Endodermal cell (in vitro differentiated cells): ENCODE measurements around the gene GRIK4. TPM values are rescaled to one million over a fixed set of nuclear protein-coding genes. Genes with fewer than 3 reads are reported as not detected.

ENCODE experiments used
- DNase-seq: peaks from one replicate; pipeline ENCODE4 v3.0.0-alpha.2; 2017
- H3K27ac ChIP-seq: 2 replicates; pipeline ENCODE4 v1.5.1; 2013; ENCODE audit warnings: mild to moderate bottlenecking, low read depth, low read length, moderate library complexity
- H3K27me3 ChIP-seq: 2 replicates; pipeline ENCODE4 v1.6.1; 2013; ENCODE audit warnings: mild to moderate bottlenecking, low read length, moderate library complexity; ENCODE audit not compliant: insufficient read depth, control insufficient read depth, poor library complexity, severe bottlenecking
- H3K36me3 ChIP-seq: 2 replicates; pipeline ENCODE4 v1.7.0; 2013; ENCODE audit warnings: mild to moderate bottlenecking, low read length, moderate library complexity; ENCODE audit not compliant: control insufficient read depth, insufficient read depth
- H3K4me1 ChIP-seq: one replicate; pipeline ENCODE4 v1.7.0; 2013; ENCODE audit warnings: low read length; ENCODE audit not compliant: control insufficient read depth, insufficient read depth
- H3K4me3 ChIP-seq: 2 replicates; pipeline ENCODE4 v1.5.1; 2013; ENCODE audit warnings: mild to moderate bottlenecking, low read length, moderate library complexity
- H3K9ac ChIP-seq: 2 replicates; pipeline ENCODE4 v1.6.1; 2013; ENCODE audit warnings: mild to moderate bottlenecking, low read length, moderate library complexity; ENCODE audit not compliant: poor library complexity, severe bottlenecking; ENCODE audit errors: extremely low read depth
- H3K9me3 ChIP-seq: 2 replicates; pipeline ENCODE4 v1.6.1; 2013; ENCODE audit warnings: mild to moderate bottlenecking, low read length, moderate library complexity; ENCODE audit not compliant: control insufficient read depth
- H3K27ac Mint-ChIP-seq: 2 replicates; pipeline ENCODE4 v1.8.0; 2020; ENCODE audit warnings: mixed read lengths
- H3K27me3 Mint-ChIP-seq: 2 replicates; pipeline ENCODE4 v1.8.0; 2021; ENCODE audit warnings: mild to moderate bottlenecking, mixed read lengths; ENCODE audit not compliant: insufficient read depth
- H3K36me3 Mint-ChIP-seq: 2 replicates; pipeline ENCODE4 v1.8.0; 2020; ENCODE audit warnings: low read depth, mixed read lengths
- H3K4me1 Mint-ChIP-seq: 2 replicates; pipeline ENCODE4 v1.8.0; 2020; ENCODE audit warnings: mixed read lengths
- H3K4me3 Mint-ChIP-seq: 2 replicates; pipeline ENCODE4 v1.8.0; 2020; ENCODE audit warnings: mild to moderate bottlenecking, moderate library complexity, mixed read lengths
- H3K9me3 Mint-ChIP-seq: 2 replicates; pipeline ENCODE4 v1.8.0; 2020; ENCODE audit warnings: mild to moderate bottlenecking, mixed read lengths
- WGBS, 2 experiments: methylation state at CpG; one replicate each; pipeline versions ENCODE4 v1.1.5 to v1.1.7; 2013; ENCODE audit warnings: missing lambda C conversion rate in 2 of 2, mixed read lengths in 1 of 2; ENCODE audit not compliant: insufficient coverage in 1 of 2, insufficient read length in 1 of 2; 5-methylcytosine and 5-hydroxymethylcytosine counted together
- total RNA-seq, 2 donors: library from RNA; stranded (reverse); fragmentation: NEBNext Ultra II Directional in 1 of 2; extraction: Animal tissue kit (Norgen Biotek cat#: 25700) in 1 of 2; gene quantifications; 2 replicates in 1 of 2; 3 replicates in 1 of 2; pipeline ENCODE4 v1.2.1, GENCODE V29; 2021
- TF ChIP-seq, protein P1 (sequence below): fragments of 200-600 bp; sonication (generic); conservative IDR thresholded peaks from 2 replicates; pipeline ENCODE4 v1.5.0; 2021; ENCODE audit warnings: antibody characterized with exemption, mild to moderate bottlenecking

GRIK4 gene
- total RNA-seq, 2 donors from 2014 or later, result 1.7 to 3.5 TPM

DNA sequence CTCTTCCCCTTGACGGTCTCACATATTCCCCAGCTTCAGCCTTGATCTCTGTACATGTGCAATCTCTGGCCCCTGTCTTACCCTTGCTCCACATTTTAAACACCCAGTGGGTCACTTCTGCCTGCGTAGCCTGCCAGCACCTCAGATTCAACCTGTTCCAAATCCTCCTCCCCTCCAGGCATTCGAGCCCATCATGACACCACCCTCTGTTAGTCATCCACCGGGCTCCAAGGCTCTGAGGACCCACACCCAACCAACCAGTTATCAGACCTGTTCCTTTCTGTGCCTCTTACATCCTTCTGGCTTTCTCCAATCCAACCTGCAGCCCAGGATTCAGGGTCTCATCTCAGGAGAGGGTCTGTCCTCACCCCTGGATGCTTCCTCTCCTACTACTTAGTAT, 392.6 kb downstream of the GRIK4 start:
- DNase-seq, result no peak
- H3K36me3 ChIP-seq, result no peaks in the 10 kb centered on the region
- no peak overlapping the region for H3K9ac ChIP-seq
- H3K27me3 Mint-ChIP-seq, result peaks cover 9% of the 10 kb centered on the region
- no peaks in the 10 kb centered on the region for H3K36me3 Mint-ChIP-seq
- H3K9me3 ChIP-seq, result no peaks in the 10 kb centered on the region
- no peak overlapping the region for H3K4me3 Mint-ChIP-seq
- H3K9me3 Mint-ChIP-seq, result no peaks in the 10 kb centered on the region
- TF ChIP-seq, protein P1, sequence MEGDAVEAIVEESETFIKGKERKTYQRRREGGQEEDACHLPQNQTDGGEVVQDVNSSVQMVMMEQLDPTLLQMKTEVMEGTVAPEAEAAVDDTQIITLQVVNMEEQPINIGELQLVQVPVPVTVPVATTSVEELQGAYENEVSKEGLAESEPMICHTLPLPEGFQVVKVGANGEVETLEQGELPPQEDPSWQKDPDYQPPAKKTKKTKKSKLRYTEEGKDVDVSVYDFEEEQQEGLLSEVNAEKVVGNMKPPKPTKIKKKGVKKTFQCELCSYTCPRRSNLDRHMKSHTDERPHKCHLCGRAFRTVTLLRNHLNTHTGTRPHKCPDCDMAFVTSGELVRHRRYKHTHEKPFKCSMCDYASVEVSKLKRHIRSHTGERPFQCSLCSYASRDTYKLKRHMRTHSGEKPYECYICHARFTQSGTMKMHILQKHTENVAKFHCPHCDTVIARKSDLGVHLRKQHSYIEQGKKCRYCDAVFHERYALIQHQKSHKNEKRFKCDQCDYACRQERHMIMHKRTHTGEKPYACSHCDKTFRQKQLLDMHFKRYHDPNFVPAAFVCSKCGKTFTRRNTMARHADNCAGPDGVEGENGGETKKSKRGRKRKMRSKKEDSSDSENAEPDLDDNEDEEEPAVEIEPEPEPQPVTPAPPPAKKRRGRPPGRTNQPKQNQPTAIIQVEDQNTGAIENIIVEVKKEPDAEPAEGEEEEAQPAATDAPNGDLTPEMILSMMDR, result no peak
- H3K4me1 ChIP-seq, result peaks cover 11% of the 10 kb centered on the region
- H3K4me3 ChIP-seq, result no peak overlapping the region
- no peak overlapping the region for H3K27ac Mint-ChIP-seq
- WGBS, 2 experiments, result 79 to 87% methylated on average over 3 to 4 of the region's 4 CpGs
- no peak overlapping the region for H3K27ac ChIP-seq
- peaks cover 16% of the 10 kb centered on the region for H3K27me3 ChIP-seq
- peaks cover 20% of the 10 kb centered on the region for H3K4me1 Mint-ChIP-seq

DNA sequence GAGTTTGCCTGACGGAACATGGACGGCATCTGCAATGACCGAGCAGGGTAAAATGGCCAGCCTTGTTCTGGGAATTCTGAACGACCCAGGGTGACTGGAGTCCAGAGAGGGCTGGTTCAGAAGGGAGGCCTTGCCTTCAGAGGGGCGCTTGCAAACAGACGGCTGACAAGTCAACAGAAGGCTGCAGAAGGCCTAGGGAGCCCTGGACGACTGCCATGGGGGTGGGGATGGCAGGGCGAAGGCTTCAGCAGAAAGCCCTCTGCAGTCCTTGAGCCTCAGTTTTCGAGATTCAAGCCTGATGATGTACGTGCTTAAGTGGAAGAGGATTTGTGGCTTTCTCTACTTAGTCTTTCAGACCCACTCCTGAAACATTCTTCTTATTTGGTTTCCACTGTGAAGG, 395.2 kb downstream of the GRIK4 start:
- TF ChIP-seq, protein P1, result no peak
- H3K9me3 ChIP-seq, result no peaks in the 10 kb centered on the region
- H3K4me1 Mint-ChIP-seq, result no peaks in the 10 kb centered on the region
- no peak overlapping the region for H3K27ac Mint-ChIP-seq
- H3K9me3 Mint-ChIP-seq, result no peaks in the 10 kb centered on the region
- no peak overlapping the region for H3K9ac ChIP-seq
- no peak overlapping the region for H3K27ac ChIP-seq
- WGBS, 2 experiments, result 94% methylated on average over 9 to 10 of the region's 10 CpGs
- H3K4me3 ChIP-seq, result no peak overlapping the region
- no peaks in the 10 kb centered on the region for H3K36me3 ChIP-seq
- H3K27me3 ChIP-seq, result peaks cover 16% of the 10 kb centered on the region
- no peak overlapping the region for H3K4me3 Mint-ChIP-seq
- peaks cover 3% of the 10 kb centered on the region for H3K4me1 ChIP-seq
- no peak for DNase-seq
- peaks cover 6% of the 10 kb centered on the region for H3K27me3 Mint-ChIP-seq
- no peaks in the 10 kb centered on the region for H3K36me3 Mint-ChIP-seq

DNA sequence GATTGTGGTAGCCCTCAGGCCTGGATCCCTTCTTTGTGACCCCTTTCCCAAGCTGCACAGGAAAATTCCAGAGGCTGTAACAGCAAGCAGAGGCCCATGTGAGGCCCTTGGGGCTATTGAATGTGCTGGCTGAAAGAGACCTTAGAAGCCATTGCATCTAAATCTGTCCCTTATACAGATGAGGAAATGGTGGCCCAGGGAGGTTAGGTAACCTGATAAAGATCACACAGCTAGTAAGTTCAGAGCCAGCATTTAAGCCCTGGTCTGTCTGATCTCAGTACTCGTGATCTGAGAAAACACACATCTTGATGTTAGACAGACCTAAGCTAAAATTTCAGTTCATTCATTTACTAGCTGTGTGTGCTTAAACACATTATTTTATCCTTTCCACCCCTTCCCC, 396.4 kb downstream of the GRIK4 start:
- peaks cover 9% of the 10 kb centered on the region for H3K27me3 Mint-ChIP-seq
- Histone ChIP-seq H3K9ac (no peak overlapping the region), H3K4me1 (peaks cover 3% of the 10 kb centered on the region), H3K9me3 (no peaks in the 10 kb centered on the region), H3K27ac (no peak overlapping the region), H3K4me3 (no peak overlapping the region), H3K27me3 (peaks cover 9% of the 10 kb centered on the region), H3K36me3 (no peaks in the 10 kb centered on the region)
- no peak for DNase-seq
- no peaks in the 10 kb centered on the region for H3K9me3 Mint-ChIP-seq
- no peaks in the 10 kb centered on the region for H3K36me3 Mint-ChIP-seq
- H3K4me1 Mint-ChIP-seq, result no peaks in the 10 kb centered on the region
- no peak overlapping the region for H3K4me3 Mint-ChIP-seq
- TF ChIP-seq, protein P1, result no peak
- WGBS, 2 experiments, result 85 to 100% methylated on average over 1 of the region's 1 CpG
- H3K27ac Mint-ChIP-seq, result no peak overlapping the region
